GM12875 (cell line): ENCODE results near the gene EXOSC6.

ENCODE experiments used
- H3K4me3 ChIP-seq: one replicate; pipeline ENCODE4 v1.5.1; 2011; ENCODE audit warnings: low read depth, low read length, control low read depth
- TF ChIP-seq, protein P1 (sequence below): IDR thresholded peaks from 2 replicates; pipeline ENCODE4 v1.5.1; 2011; ENCODE audit warnings: low read depth, mild to moderate bottlenecking, control low read depth, inconsistent platforms, low read length, moderate library complexity, borderline replicate concordance; ENCODE audit not compliant: insufficient read depth

EXOSC6 gene

DNA sequence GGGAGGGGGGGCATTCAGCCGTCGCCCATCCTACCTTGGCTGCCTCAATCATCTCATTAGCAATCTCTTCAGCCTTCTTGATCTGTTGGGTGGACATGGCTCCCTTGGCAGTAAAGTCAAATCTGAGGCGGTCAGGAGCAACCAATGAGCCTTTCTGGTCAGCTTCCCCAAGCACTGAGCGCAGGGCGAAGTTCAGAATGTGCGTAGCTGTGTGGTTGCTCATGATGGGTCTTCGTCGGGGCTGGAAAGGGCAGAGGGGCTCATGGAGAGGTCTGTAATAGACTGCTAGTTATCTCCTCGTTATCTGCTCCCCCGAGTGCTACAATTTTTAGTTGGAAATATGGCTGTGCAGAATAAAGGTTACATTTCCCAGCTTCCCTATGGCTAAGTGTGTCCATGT lies 7.2 kb upstream of the EXOSC6 start:
- TF ChIP-seq, protein P1, sequence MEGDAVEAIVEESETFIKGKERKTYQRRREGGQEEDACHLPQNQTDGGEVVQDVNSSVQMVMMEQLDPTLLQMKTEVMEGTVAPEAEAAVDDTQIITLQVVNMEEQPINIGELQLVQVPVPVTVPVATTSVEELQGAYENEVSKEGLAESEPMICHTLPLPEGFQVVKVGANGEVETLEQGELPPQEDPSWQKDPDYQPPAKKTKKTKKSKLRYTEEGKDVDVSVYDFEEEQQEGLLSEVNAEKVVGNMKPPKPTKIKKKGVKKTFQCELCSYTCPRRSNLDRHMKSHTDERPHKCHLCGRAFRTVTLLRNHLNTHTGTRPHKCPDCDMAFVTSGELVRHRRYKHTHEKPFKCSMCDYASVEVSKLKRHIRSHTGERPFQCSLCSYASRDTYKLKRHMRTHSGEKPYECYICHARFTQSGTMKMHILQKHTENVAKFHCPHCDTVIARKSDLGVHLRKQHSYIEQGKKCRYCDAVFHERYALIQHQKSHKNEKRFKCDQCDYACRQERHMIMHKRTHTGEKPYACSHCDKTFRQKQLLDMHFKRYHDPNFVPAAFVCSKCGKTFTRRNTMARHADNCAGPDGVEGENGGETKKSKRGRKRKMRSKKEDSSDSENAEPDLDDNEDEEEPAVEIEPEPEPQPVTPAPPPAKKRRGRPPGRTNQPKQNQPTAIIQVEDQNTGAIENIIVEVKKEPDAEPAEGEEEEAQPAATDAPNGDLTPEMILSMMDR, result no peak

DNA sequence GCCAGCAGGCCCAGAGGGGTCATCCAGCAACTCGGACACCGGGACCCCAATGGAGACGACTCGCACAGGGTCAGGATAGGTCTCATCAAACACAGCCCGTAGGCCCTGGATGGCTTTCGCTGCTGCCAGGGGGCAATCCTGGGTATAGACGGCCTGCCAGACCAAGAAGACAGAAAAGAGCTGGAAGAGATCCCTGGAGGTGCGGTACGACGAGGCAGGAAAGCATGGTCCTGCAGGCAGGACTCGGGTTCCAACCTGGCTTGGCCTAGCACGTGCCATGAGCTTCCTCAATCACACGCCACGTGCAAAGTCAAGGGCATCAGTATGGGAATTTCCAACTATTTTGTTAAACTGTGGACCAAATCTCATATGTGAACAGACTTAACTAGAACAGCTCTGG lies 6.3 kb upstream of the EXOSC6 start:
- no peak overlapping the region for H3K4me3 ChIP-seq
- TF ChIP-seq, protein P1, result no peak

More for the DNA sequence above, 7.2 kb upstream of the EXOSC6 start:
- H3K4me3 ChIP-seq, result no peak overlapping the region

DNA sequence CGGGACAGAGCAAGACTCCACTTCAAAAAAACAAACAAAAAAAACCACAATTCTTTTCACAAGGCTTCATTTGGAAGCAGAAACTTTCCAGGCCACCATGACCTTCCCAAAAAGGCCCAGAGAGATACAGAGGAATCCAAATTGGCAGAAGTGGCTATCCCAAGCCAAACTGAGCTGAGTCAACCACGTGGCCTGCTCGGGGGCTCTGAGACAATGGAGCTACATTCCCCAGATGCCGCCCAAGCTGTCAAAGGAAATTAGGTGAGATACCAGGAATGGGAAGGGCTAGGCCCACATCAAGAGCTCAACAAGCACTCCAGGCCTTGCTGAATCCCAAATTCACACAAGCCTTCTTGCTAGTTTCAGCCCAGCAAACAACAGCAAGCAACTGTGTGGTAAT lies 5.7 kb upstream of the EXOSC6 start:
- no peak overlapping the region for H3K4me3 ChIP-seq
- TF ChIP-seq, protein P1, result no peak

DNA sequence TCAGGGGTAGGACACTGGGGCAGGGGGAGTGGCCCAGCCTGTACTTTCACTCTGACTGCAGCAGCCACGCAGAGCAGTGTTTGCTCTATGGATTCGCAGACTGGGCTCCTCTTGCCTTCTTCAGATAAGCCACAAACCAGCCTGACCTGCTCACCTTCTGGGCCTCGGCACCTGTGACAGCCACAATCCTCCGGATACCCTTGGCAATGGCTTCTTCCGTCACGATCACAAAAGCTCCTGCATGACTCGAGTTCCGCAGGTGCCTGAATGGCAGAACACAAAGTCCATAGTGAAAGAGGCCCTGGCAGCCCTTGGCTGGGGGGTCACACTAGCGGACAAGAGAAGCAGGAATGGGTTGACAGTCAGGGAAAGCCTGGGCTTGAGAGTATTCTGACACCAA lies 3.8 kb upstream of the EXOSC6 start:
- TF ChIP-seq, protein P1, result no peak
- no peak overlapping the region for H3K4me3 ChIP-seq

DNA sequence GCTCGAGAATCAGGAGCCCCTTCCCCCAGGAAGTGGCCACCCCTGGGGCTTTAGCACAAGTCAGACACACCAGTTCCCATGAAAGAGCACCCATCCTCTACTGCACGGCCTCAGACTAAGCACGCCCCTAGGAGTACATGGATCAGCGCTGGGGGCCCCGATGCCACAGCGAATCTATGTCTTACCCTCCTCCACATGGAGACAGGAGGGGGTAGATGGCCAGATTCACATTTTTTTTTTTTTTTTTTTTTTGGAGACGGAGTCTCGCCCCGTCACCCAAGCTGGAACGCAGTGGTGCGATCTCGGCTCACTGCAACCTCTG lies 3.2 kb upstream of the EXOSC6 start:
- H3K4me3 ChIP-seq, result no peak overlapping the region
- TF ChIP-seq, protein P1, result no peak

DNA sequence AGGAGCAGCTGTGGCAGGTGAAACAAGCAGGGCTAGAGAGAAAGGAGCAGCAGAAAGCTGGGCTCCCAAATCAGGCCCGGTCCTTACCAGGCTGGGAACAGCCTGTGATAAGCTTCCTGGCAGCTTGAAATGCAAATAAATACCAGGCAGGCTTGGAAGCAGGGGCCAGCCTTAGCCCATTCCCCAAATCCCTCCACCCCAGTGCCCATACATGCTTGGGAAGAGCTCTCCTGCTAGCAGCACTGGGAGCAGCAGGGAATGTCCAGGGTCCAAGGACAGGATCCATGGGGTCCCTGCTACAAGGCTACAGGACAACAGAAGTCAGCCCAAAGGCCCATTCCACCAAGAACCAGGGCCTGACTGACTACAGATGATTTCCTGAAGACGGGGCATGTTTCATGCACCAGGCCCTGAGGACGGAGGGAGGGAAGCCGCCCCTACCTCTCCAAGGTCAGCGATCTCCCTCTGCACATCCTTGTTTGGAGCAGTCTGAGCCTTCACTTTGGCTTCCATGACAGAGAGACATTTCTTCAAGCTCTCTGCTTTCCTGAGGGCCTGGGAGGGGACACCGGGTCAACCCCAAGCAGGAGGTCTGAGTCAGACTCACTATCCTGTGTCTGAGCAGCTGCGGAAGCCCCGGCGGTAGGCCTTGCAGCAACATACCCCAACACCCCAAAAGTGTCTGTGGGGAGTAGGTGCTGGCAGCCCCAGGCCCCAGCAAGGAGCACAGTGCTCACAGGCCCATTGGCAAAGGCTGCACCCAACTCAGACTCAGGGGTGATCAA lies 2.6 kb upstream of the EXOSC6 start:
- no peak overlapping the region for H3K4me3 ChIP-seq
- TF ChIP-seq, protein P1, result no peak
